DOHH2 (cell line): Measurements from ENCODE around the gene SF3B1.
"Not testable (repeated sequence)": the region's sequence is repeated elsewhere in the genome, so short reads cannot be mapped to it uniquely, and the experiment has no call there.

Source experiments
- H3F3A ChIP-seq: fragments of 200-600 bp; sonication (generic), shearing (Covaris generic); 2 replicates; pipeline ENCODE4 v1.6.0; 2016; ENCODE audit warnings: antibody characterized with exemption, mild to moderate bottlenecking; ENCODE audit not compliant: control insufficient read depth, insufficient read depth
- H3K27ac ChIP-seq: fragments of 200-600 bp; sonication (generic); 2 replicates; pipeline ENCODE4 v1.5.1; 2014; ENCODE audit warnings: low read depth, mild to moderate bottlenecking, low read length, moderate library complexity
- H3K27me3 ChIP-seq: fragments of 200-600 bp; sonication (generic); 2 replicates; pipeline ENCODE4 v1.6.1; 2014; ENCODE audit warnings: mild to moderate bottlenecking, low read length, mixed read lengths; ENCODE audit not compliant: control insufficient read depth
- H3K36me3 ChIP-seq: fragments of 200-600 bp; sonication (generic); 2 replicates; pipeline ENCODE4 v1.6.1; 2014; ENCODE audit warnings: mild to moderate bottlenecking, low read length, moderate library complexity, mixed read lengths; ENCODE audit not compliant: control insufficient read depth
- H3K4me1 ChIP-seq: fragments of 200-600 bp; sonication (generic); 2 replicates; pipeline ENCODE4 v1.6.1; 2014; ENCODE audit warnings: mild to moderate bottlenecking, low read length, mixed read lengths; ENCODE audit not compliant: control insufficient read depth
- H3K4me2 ChIP-seq: fragments of 200-600 bp; sonication (generic); 2 replicates; pipeline ENCODE4 v1.6.0; 2014; ENCODE audit warnings: mild to moderate bottlenecking, low read length, moderate library complexity
- H3K4me3 ChIP-seq: fragments of 200-600 bp; sonication (generic); 2 replicates; pipeline ENCODE4 v1.5.1; 2014; ENCODE audit warnings: mild to moderate bottlenecking, low read length, mixed read lengths
- H3K79me2 ChIP-seq: fragments of 200-600 bp; sonication (generic); 2 replicates; pipeline ENCODE4 v1.6.1; 2014; ENCODE audit warnings: mild to moderate bottlenecking, low read length, mixed read lengths; ENCODE audit not compliant: control insufficient read depth
- H3K9me2 ChIP-seq: fragments of 200-600 bp; sonication (generic); replicated peaks from 2 replicates; pipeline ENCODE4 v1.6.1; 2014; ENCODE audit warnings: mild to moderate bottlenecking, low read length, mixed read lengths; ENCODE audit not compliant: control insufficient read depth
- H3K9me3 ChIP-seq: fragments of 200-600 bp; sonication (generic); 2 replicates; pipeline ENCODE4 v1.6.1; 2014; ENCODE audit warnings: antibody characterized with exemption, low read length, mixed read lengths; ENCODE audit not compliant: control insufficient read depth, insufficient read depth
- H4K20me1 ChIP-seq: fragments of 200-600 bp; sonication (generic); 2 replicates; pipeline ENCODE4 v1.6.0; 2014; ENCODE audit warnings: low read depth, mild to moderate bottlenecking, antibody characterized with exemption, low read length, moderate library complexity; ENCODE audit not compliant: control insufficient read depth, insufficient read depth
- CTCF ChIP-seq: fragments of 200-600 bp; sonication (generic); IDR thresholded peaks from one replicate; pipeline ENCODE4 v1.5.1; 2014; ENCODE audit warnings: antibody characterized with exemption, mild to moderate bottlenecking, low read depth, low read length; ENCODE audit not compliant: poor library complexity, severe bottlenecking
- EZH2phosphoT487 ChIP-seq: fragments of 200-600 bp; sonication (generic); IDR thresholded peaks from 2 replicates; pipeline ENCODE4 v1.6.1; 2017; ENCODE audit warnings: borderline replicate concordance, mild to moderate bottlenecking, antibody characterized with exemption, low read length, moderate library complexity, mixed read lengths

SF3B1 gene

GRCh38 chr2:197372592-197372991, 62.2 kb downstream of the SF3B1 start:
- Histone ChIP-seq H3K9me3 (no peaks in the 10 kb centered on the region), H3K4me3 (no peak overlapping the region), H3K9me2 (no peaks in the 10 kb centered on the region), H4K20me1 (no peaks in the 10 kb centered on the region), H3K27ac (no peak overlapping the region), H3F3A (no peaks in the 10 kb centered on the region), H3K27me3 (no peaks in the 10 kb centered on the region), H3K79me2 (no peaks in the 10 kb centered on the region), H3K36me3 (no peaks in the 10 kb centered on the region), H3K4me2 (no peak overlapping the region), H3K4me1 (peaks cover 8% of the 10 kb centered on the region)
- no peak for TF ChIP-seq CTCF
- no peak for TF ChIP-seq EZH2phosphoT487

GRCh38 chr2:197370664-197371063, 64.2 kb downstream of the SF3B1 start:
- H4K20me1 ChIP-seq, H3K27me3 ChIP-seq, H3K27ac ChIP-seq, H3K36me3 ChIP-seq, H3K4me1 ChIP-seq, H3K4me3 ChIP-seq, H3K79me2 ChIP-seq, H3F3A ChIP-seq, H3K9me3 ChIP-seq, H3K4me2 ChIP-seq, H3K9me2 ChIP-seq: not testable (repeated sequence)

GRCh38 chr2:197369933-197370320, 64.9 kb downstream of the SF3B1 start:
- no peaks in the 10 kb centered on the region for H3K79me2 ChIP-seq

More at GRCh38 chr2:197369933-197370320, 64.9 kb downstream of the SF3B1 start:
- Histone ChIP-seq H3K27ac (no peak overlapping the region), H3F3A (no peaks in the 10 kb centered on the region), H3K4me2 (no peak overlapping the region), H3K4me1 (peaks cover 7% of the 10 kb centered on the region), H3K27me3 (no peaks in the 10 kb centered on the region), H4K20me1 (no peaks in the 10 kb centered on the region), H3K4me3 (no peak overlapping the region), H3K36me3 (no peaks in the 10 kb centered on the region), H3K9me3 (no peaks in the 10 kb centered on the region), H3K9me2 (no peaks in the 10 kb centered on the region)
- TF ChIP-seq CTCF (no peak), EZH2phosphoT487 (no peak)
